ENCODE results near the gene TFG.

TFG gene

DNA sequence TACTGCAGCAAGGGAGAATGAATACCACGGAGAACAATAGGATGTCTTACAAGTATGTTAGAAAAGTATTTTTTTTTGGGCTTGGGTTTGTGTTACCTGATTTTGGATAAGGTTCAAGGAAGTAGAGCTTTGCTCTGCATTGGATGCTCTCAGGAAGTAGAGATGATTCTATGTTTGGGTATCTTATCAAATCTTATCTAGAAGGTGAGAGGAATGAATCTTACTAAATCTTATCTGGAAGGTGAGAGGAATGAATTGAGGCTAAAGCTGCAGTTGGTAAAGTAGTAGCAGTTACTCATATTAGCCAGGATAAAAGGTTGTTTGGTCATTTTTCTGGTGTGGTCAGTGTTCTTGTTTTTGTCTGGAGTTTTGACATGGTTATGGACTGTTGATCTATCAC lies 17.4 kb downstream of the TFG start:
- Histone ChIP-seq H3K27ac (no peak overlapping the region), H3K9ac (no peak overlapping the region), H3K4me1 (no peaks in the 10 kb centered on the region), H3K4me2 (ENCODE audit: low read length) (no peak overlapping the region), H3K27me3 (ENCODE audit: control insufficient read depth, insufficient read depth, low read length) (no peaks in the 10 kb centered on the region), H3K9me3 (ENCODE audit: control insufficient read depth, low read length) (no peaks in the 10 kb centered on the region), H2AFZ (no peak overlapping the region), H3K79me2 (peaks cover under 1% of the 10 kb centered on the region), H3K4me3 (ENCODE audit: low read depth, low read length) (no peak overlapping the region), H3K36me3 (ENCODE audit: control insufficient read depth, insufficient read depth, low read length) (no peaks in the 10 kb centered on the region)
- TF ChIP-seq, protein P1, sequence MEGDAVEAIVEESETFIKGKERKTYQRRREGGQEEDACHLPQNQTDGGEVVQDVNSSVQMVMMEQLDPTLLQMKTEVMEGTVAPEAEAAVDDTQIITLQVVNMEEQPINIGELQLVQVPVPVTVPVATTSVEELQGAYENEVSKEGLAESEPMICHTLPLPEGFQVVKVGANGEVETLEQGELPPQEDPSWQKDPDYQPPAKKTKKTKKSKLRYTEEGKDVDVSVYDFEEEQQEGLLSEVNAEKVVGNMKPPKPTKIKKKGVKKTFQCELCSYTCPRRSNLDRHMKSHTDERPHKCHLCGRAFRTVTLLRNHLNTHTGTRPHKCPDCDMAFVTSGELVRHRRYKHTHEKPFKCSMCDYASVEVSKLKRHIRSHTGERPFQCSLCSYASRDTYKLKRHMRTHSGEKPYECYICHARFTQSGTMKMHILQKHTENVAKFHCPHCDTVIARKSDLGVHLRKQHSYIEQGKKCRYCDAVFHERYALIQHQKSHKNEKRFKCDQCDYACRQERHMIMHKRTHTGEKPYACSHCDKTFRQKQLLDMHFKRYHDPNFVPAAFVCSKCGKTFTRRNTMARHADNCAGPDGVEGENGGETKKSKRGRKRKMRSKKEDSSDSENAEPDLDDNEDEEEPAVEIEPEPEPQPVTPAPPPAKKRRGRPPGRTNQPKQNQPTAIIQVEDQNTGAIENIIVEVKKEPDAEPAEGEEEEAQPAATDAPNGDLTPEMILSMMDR (IDR thresholded peaks at IDR 0.05) = no peak

DNA sequence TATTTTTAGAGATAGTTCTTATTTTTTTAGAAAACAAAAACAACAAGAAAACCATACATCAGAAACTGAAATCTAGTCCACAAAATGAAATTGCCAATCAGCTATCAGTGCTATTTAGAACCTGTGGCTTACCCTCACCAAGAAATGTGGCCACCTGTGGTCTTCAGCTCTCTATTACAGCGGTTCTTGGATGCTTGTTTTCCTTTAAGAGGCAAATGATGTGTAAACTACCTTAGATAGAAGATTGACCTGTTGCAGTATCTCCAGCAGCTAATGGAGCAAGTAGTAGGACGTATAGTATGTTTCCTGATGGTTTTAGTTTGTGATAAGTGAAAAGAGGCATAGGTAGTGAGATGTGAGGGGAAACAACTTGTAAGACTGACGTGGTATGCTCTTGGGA lies 21.2 kb downstream of the TFG start:
- peaks cover 4% of the 10 kb centered on the region for H3K4me1 ChIP-seq
- no peaks in the 10 kb centered on the region for H3K27me3 ChIP-seq (ENCODE audit: control insufficient read depth, insufficient read depth, low read length)
- no peaks in the 10 kb centered on the region for H3K36me3 ChIP-seq (ENCODE audit: control insufficient read depth, insufficient read depth, low read length)
- H3K79me2 ChIP-seq = no peaks in the 10 kb centered on the region
- no peak overlapping the region for H3K4me3 ChIP-seq (ENCODE audit: low read depth, low read length)
- H3K27ac ChIP-seq = no peak overlapping the region
- TF ChIP-seq, protein P1 (IDR thresholded peaks at IDR 0.05) = no peak
- H3K4me2 ChIP-seq (ENCODE audit: low read length) = no peak overlapping the region
- H2AFZ ChIP-seq = no peak overlapping the region
- H3K9ac ChIP-seq = no peak overlapping the region
- H3K9me3 ChIP-seq (ENCODE audit: control insufficient read depth, low read length) = no peaks in the 10 kb centered on the region

DNA sequence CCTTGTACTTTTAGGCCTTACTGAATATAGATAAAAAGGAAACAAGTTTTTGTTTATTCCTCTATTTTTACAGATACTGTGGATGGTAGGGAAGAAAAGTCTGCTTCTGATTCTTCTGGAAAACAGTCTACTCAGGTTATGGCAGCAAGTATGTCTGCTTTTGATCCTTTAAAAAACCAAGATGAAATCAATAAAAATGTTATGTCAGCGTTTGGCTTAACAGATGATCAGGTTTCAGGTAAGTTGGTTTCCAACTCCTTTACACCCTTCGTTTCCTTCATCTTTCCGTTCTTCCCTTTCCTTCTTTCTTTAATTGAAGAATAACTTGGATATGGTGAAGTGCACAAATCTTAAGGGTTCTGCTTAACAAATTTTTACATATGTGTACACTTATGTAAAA lies 23.1 kb downstream of the TFG start:
- no peaks in the 10 kb centered on the region for H3K9me3 ChIP-seq (ENCODE audit: control insufficient read depth, low read length)
- peaks cover under 1% of the 10 kb centered on the region for H3K79me2 ChIP-seq
- H3K27ac ChIP-seq = no peak overlapping the region
- no peak overlapping the region for H2AFZ ChIP-seq
- H3K27me3 ChIP-seq (ENCODE audit: control insufficient read depth, insufficient read depth, low read length) = no peaks in the 10 kb centered on the region
- no peak overlapping the region for H3K9ac ChIP-seq
- peaks cover 4% of the 10 kb centered on the region for H3K4me1 ChIP-seq
- no peak overlapping the region for H3K4me3 ChIP-seq (ENCODE audit: low read depth, low read length)
- no peaks in the 10 kb centered on the region for H3K36me3 ChIP-seq (ENCODE audit: control insufficient read depth, insufficient read depth, low read length)
- TF ChIP-seq, protein P1 (IDR thresholded peaks at IDR 0.05) = no peak
- peak overlapping the region; percentile 25 for H3K4me2 ChIP-seq (ENCODE audit: low read length)

DNA sequence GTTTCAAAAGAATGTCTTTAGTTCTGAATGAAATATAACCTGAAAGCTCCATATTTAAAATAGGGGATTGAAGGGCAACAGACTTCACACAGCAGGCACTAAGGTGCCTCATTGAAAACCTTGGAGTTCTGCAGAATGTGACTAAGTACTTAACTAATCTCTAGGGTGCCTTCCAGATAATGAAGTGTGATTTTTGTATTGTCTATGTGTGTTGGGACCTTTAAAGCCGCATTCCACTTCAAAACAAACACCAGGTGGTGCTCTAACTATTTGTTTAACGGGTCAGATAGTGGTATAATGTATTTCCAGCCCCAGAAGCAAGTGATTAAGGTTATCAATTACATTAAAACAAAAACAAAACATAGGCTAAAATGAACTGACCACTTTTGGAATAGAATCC lies 28.0 kb downstream of the TFG start:
- Histone ChIP-seq H3K27me3 (ENCODE audit: control insufficient read depth, insufficient read depth, low read length) (no peaks in the 10 kb centered on the region), H3K27ac (no peak overlapping the region), H3K4me3 (ENCODE audit: low read depth, low read length) (no peak overlapping the region), H3K9me3 (ENCODE audit: control insufficient read depth, low read length) (no peaks in the 10 kb centered on the region), H3K4me2 (ENCODE audit: low read length) (no peak overlapping the region), H3K9ac (no peak overlapping the region), H3K79me2 (peaks cover 3% of the 10 kb centered on the region), H3K36me3 (ENCODE audit: control insufficient read depth, insufficient read depth, low read length) (no peaks in the 10 kb centered on the region), H2AFZ (no peak overlapping the region), H3K4me1 (peaks cover 9% of the 10 kb centered on the region)
- TF ChIP-seq, protein P1 (IDR thresholded peaks at IDR 0.05) = peak; percentile 56

DNA sequence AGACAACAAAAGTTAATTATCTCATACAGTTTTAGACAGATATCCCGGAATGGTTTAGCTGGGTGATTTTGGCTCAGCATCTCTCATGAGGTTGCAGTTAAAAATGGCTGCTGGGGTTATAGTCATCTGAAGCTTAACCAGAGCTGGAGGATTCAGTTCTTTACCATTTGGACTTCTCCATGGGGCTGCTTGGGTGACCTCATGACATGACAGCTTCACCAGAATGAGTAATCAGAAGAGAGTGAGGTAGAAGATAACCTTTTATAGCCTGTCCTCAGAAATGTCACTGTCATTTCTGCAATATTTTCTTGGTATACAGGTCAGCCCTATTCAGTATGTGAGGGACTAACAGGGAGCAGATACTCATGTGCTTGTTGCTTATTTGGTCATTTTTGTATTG lies 30.9 kb downstream of the TFG start:
- Histone ChIP-seq H3K27me3 (ENCODE audit: control insufficient read depth, insufficient read depth, low read length) (no peaks in the 10 kb centered on the region), H3K4me2 (ENCODE audit: low read length) (no peak overlapping the region), H3K27ac (no peak overlapping the region), H3K36me3 (ENCODE audit: control insufficient read depth, insufficient read depth, low read length) (no peaks in the 10 kb centered on the region), H3K4me3 (ENCODE audit: low read depth, low read length) (no peak overlapping the region), H3K9ac (no peak overlapping the region), H3K4me1 (peaks cover 6% of the 10 kb centered on the region), H2AFZ (no peak overlapping the region), H3K79me2 (peaks cover 3% of the 10 kb centered on the region), H3K9me3 (ENCODE audit: control insufficient read depth, low read length) (no peaks in the 10 kb centered on the region)
- TF ChIP-seq, protein P1 (IDR thresholded peaks at IDR 0.05) = no peak

All from parathyroid adenoma (tissue), 2 donors.